GF-D8 (cell line): ENCODE measurements around the gene PTPRD.

Source experiments
- DNase-seq: peaks from one replicate; lab custom pipeline; 2025; lab: John Stamatoyannopoulos, UW

PTPRD gene

GRCh38 chr9:10052916-10053315 lies 559.9 kb downstream of the PTPRD start:
- DNase-seq = no peak

- no peak for DNase-seq
Measured at GRCh38 chr9:10052181-10052580, 560.6 kb downstream of the PTPRD start.

- DNase-seq = no peak
Measured at GRCh38 chr9:10050016-10050415, 562.8 kb downstream of the PTPRD start.

- no peak for DNase-seq
Measured at GRCh38 chr9:10048994-10049393, 563.8 kb downstream of the PTPRD start.

GRCh38 chr9:10045598-10045997 lies 567.2 kb downstream of the PTPRD start:
- no peak for DNase-seq

- no peak for DNase-seq
Measured at GRCh38 chr9:10041726-10042229, 571.0 kb downstream of the PTPRD start.

- no peak for DNase-seq
Measured at GRCh38 chr9:10036095-10036494, 576.7 kb downstream of the PTPRD start.

- DNase-seq = no peak
Measured at GRCh38 chr9:10032166-10032565, 580.6 kb downstream of the PTPRD start.

- peak; percentile 86 for DNase-seq
Measured at GRCh38 chr9:10026443-10026984, 586.3 kb downstream of the PTPRD start.

- no peak for DNase-seq
Measured at GRCh38 chr9:10015755-10016154, 597.0 kb downstream of the PTPRD start.

GRCh38 chr9:10014889-10015288 lies 597.9 kb downstream of the PTPRD start:
- DNase-seq = no peak

- no peak for DNase-seq
Measured at GRCh38 chr9:10009401-10009800, 603.4 kb downstream of the PTPRD start.

- DNase-seq = no peak
Measured at GRCh38 chr9:10008101-10008799, 604.6 kb downstream of the PTPRD start.

- DNase-seq = no peak
Measured at GRCh38 chr9:10007356-10007755, 605.4 kb downstream of the PTPRD start.

GRCh38 chr9:10005206-10005605 lies 607.6 kb downstream of the PTPRD start:
- DNase-seq = no peak

- no peak for DNase-seq
Measured at GRCh38 chr9:10003047-10003446, 609.8 kb downstream of the PTPRD start.

- no peak for DNase-seq
Measured at GRCh38 chr9:10000669-10001068, 612.1 kb downstream of the PTPRD start.

- peak; percentile 45 for DNase-seq
Measured at GRCh38 chr9:9998491-9999287, 614.1 kb downstream of the PTPRD start.

GRCh38 chr9:9997585-9997984 lies 615.2 kb downstream of the PTPRD start:
- DNase-seq = no peak

GRCh38 chr9:9996259-9996658 lies 616.5 kb downstream of the PTPRD start:
- no peak for DNase-seq

- no peak for DNase-seq
Measured at GRCh38 chr9:9992936-9993335, 619.9 kb downstream of the PTPRD start.

- no peak for DNase-seq
Measured at GRCh38 chr9:9973062-9973461, 639.7 kb downstream of the PTPRD start.

- no peak for DNase-seq
Measured at GRCh38 chr9:9970514-9970913, 642.3 kb downstream of the PTPRD start.
